HCT116 (cell line): ENCODE data around the gene DRAP1. TPM values are rescaled to one million over a fixed set of nuclear protein-coding genes. Genes with fewer than 3 reads are reported as not detected.

ENCODE experiments used
- ATAC-seq: fragments of 200-7000 bp; cut with Tn5 transposase; 2 replicates; pipeline ENCODE4 v1.9.1; 2020; ENCODE audit warnings: mild to moderate bottlenecking, moderate library complexity
- BruUV-seq: library from RNA; stranded (reverse); fragments of 400-500 nt; replicated peaks from 2 replicates; lab custom pipeline; 2021; lab: Mats Ljungman, UMichigan
- CTCF ChIA-PET: fragments of 300-600 bp; sonication (Branson Sonifier 250); formaldehyde crosslinking; loops from one replicate; lab custom pipeline; 2021; ENCODE audit warnings: antibody characterized with exemption; lab: Charles Lee
- POLR2A ChIA-PET: fragments of 300-600, 350-600 bp; sonication (Branson Sonifier 250); formaldehyde crosslinking; loops from one replicate; lab custom pipeline; 2021; ENCODE audit warnings: antibody characterized with exemption; lab: Charles Lee
- RAD21 ChIA-PET, 2 experiments: fragments of 300-600 bp; sonication (Branson Sonifier 250); formaldehyde crosslinking; loops; one replicate each; lab custom pipeline; 2023; ENCODE audit warnings: low total read pairs in 2 of 2; ENCODE audit not compliant: uncharacterized antibody in 2 of 2, unreplicated experiment in 2 of 2, low non-redundant PET in 1 of 2; lab: Charles Lee
- DNase-seq: peaks from one replicate; pipeline ENCODE4 v3.0.0-alpha.2; 2010; ENCODE audit warnings: low read depth, low spot score
- H2AFZ ChIP-seq: fragments of 200-600 bp; shearing (Covaris generic), sonication (generic); 2 replicates; pipeline ENCODE4 v1.6.1; 2017; ENCODE audit warnings: low read depth, mixed run types, mixed read lengths, antibody characterized with exemption, low read length; ENCODE audit not compliant: poor library complexity, severe bottlenecking
- H3K27ac ChIP-seq: 2 replicates; pipeline ENCODE4 v1.5.1; 2012; ENCODE audit warnings: low read depth, low read length
- H3K27me3 ChIP-seq: fragments of 200-600 bp; sonication (generic); 2 replicates; pipeline ENCODE4 v1.6.1; 2016; ENCODE audit warnings: mixed run types, low read length, mixed read lengths; ENCODE audit not compliant: insufficient read depth
- H3K36me3 ChIP-seq, 2 experiments: fragments of 200-500 bp in 1 of 2; fragments of 200-600 bp in 1 of 2; sonication (Bioruptor generic) in 1 of 2; sonication (generic) in 1 of 2; 2 replicates each; pipeline versions ENCODE4 v1.5.1 to v1.6.1; 2014 to 2016; ENCODE audit warnings: low read length in 2 of 2, inconsistent platforms in 1 of 2, mixed read lengths in 1 of 2, mixed run types in 1 of 2; ENCODE audit not compliant: insufficient read depth in 2 of 2, control insufficient read depth in 1 of 2
- H3K4me1 ChIP-seq, 2 experiments: fragments of 200-600 bp in 1 of 2; sonication (generic) in 1 of 2; 2 replicates each; pipeline versions ENCODE4 v1.5.1 to v1.6.1; 2012 to 2017; ENCODE audit warnings: low read length in 2 of 2, inconsistent platforms in 1 of 2, mild to moderate bottlenecking in 1 of 2, mixed read lengths in 1 of 2, mixed run types in 1 of 2, moderate library complexity in 1 of 2; ENCODE audit not compliant: insufficient read depth in 2 of 2, control insufficient read depth in 1 of 2
- H3K4me2 ChIP-seq: fragments of 200-600 bp; sonication (generic); 2 replicates; pipeline ENCODE4 v1.6.1; 2017; ENCODE audit warnings: mixed run types, low read length, mixed read lengths
- H3K4me3 ChIP-seq, 2 experiments: fragments of 200-600 bp in 1 of 2; sonication (generic) in 1 of 2; replicated peaks in 1 of 2; 2 replicates each; pipeline ENCODE4 v1.5.1; 2011 to 2016; ENCODE audit warnings: low read length in 2 of 2, control low read depth in 1 of 2, low read depth in 1 of 2, mild to moderate bottlenecking in 1 of 2, mixed read lengths in 1 of 2, mixed run types in 1 of 2
- H3K79me2 ChIP-seq: fragments of 200-600 bp; sonication (generic); 2 replicates; pipeline ENCODE4 v1.6.1; 2017; ENCODE audit warnings: mild to moderate bottlenecking, mixed run types, low read length, moderate library complexity, mixed read lengths; ENCODE audit not compliant: insufficient read depth
- H3K9ac ChIP-seq: fragments of 200-600 bp; sonication (generic); 2 replicates; pipeline ENCODE4 v1.6.1; 2016; ENCODE audit warnings: low read length, mixed read lengths
- H3K9me2 ChIP-seq: fragments of 200-600 bp; sonication (generic), shearing (Covaris generic); 2 replicates; pipeline ENCODE4 v1.6.1; 2017; ENCODE audit warnings: mixed run types, mild to moderate bottlenecking, moderate library complexity; ENCODE audit not compliant: insufficient read depth
- H3K9me3 ChIP-seq, 2 experiments: fragments of 200-500 bp in 1 of 2; fragments of 200-600 bp in 1 of 2; sonication (Bioruptor generic) in 1 of 2; sonication (generic) in 1 of 2; 2 replicates each; pipeline ENCODE4 v1.6.1; 2014 to 2017; ENCODE audit warnings: low read length in 2 of 2, mixed read lengths in 2 of 2, inconsistent platforms in 1 of 2, low read depth in 1 of 2, mild to moderate bottlenecking in 1 of 2, mixed run types in 1 of 2, moderate library complexity in 1 of 2; ENCODE audit not compliant: control insufficient read depth in 1 of 2, insufficient read depth in 1 of 2
- H4K20me1 ChIP-seq: fragments of 200-600 bp; sonication (generic), shearing (Covaris generic); 2 replicates; pipeline ENCODE4 v1.6.1; 2017; ENCODE audit warnings: mixed run types, mild to moderate bottlenecking, moderate library complexity; ENCODE audit not compliant: insufficient read depth
- CBX3 ChIP-seq: IDR thresholded peaks from 2 replicates; pipeline ENCODE4 v1.6.1; 2012; ENCODE audit warnings: low read depth
- CEBPB ChIP-seq: IDR thresholded peaks from 2 replicates; pipeline ENCODE4 v1.6.1; 2012; ENCODE audit warnings: low read depth
- ELF1 ChIP-seq: IDR thresholded peaks from 2 replicates; pipeline ENCODE4 v1.6.1; 2012; ENCODE audit warnings: low read depth, borderline replicate concordance
- SP1 ChIP-seq: IDR thresholded peaks from 2 replicates; pipeline ENCODE4 v1.6.1; 2012; ENCODE audit warnings: low read depth
- SRF ChIP-seq: IDR thresholded peaks from 2 replicates; pipeline ENCODE4 v1.6.1; 2012; ENCODE audit warnings: low read depth
- TCF7L2 ChIP-seq: IDR thresholded peaks from 2 replicates; pipeline ENCODE4 v1.7.0; 2011; ENCODE audit warnings: borderline replicate concordance, inconsistent platforms; ENCODE audit not compliant: insufficient read depth, insufficient read length; ENCODE audit errors: extremely low read depth
- YY1 ChIP-seq: IDR thresholded peaks from 2 replicates; pipeline ENCODE4 v1.6.1; 2011; ENCODE audit warnings: low read length, low read depth, moderate library complexity, mild to moderate bottlenecking; ENCODE audit not compliant: insufficient replicate concordance; ENCODE audit errors: extremely low read depth
- ZFX ChIP-seq: fragments of 450-650 bp; IDR thresholded peaks from 2 replicates; pipeline ENCODE4 v1.6.1; 2017
- ZNF274 ChIP-seq: fragments of 200-500 bp; sonication (Bioruptor generic); IDR thresholded peaks from 2 replicates; pipeline ENCODE4 v1.6.1; 2014; ENCODE audit warnings: mild to moderate bottlenecking, low read depth, low read length, inconsistent platforms
- intact Hi-C: fragments of 100-400 bp; cut with micrococcal nuclease; formaldehyde crosslinking; loops from 2 replicates; pipeline ENCODE4 v1.10.0; 2022
- total RNA-seq: library from RNA; stranded (reverse); gene quantifications from one replicate; pipeline ENCODE4 v1.2.1, GENCODE V29; 2021; ENCODE audit not compliant: unreplicated experiment
- TF ChIP-seq, protein P1 (sequence below): IDR thresholded peaks from 2 replicates; pipeline ENCODE4 v1.6.1; 2012
- TF ChIP-seq, protein P2 (sequence below): IDR thresholded peaks from 2 replicates; pipeline ENCODE4 v1.6.1; 2011; ENCODE audit warnings: mild to moderate bottlenecking, low read length, moderate library complexity; ENCODE audit not compliant: insufficient replicate concordance; ENCODE audit errors: extremely low read depth
- TF ChIP-seq, protein P3 (sequence below): IDR thresholded peaks from 2 replicates; pipeline ENCODE4 v1.6.1; 2012

DRAP1 gene
- total RNA-seq, 1 experiment from 2014 or later: 158 TPM

DNA sequence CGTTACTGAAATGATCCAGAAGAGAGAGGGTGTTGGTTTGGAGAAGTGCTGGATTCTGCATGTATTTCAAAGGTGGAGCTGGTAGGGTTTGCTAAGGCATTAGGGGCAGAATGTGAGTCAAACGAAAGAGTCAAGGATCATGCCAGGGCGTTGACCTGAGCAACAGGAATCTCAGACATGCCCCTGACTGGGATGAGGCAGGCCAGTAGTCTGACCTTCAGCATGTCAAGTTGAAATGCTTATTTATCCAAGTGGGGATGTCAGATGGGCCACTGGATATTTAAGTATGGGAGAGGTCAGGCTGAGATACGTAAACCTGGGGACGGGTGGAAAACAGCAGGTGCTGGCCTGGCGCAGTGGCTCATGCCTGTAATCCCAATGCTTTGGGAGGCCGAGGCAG lies 23.3 kb downstream of the DRAP1 start:
- Histone ChIP-seq H3K4me3 (no peak overlapping the region), H3K9me2 (no peaks in the 10 kb centered on the region), H3K27ac (no peak overlapping the region), H3K9me3 (no peaks in the 10 kb centered on the region), H3K4me2 (no peak overlapping the region), H3K79me2 (no peaks in the 10 kb centered on the region), H3K36me3 (no peaks in the 10 kb centered on the region), H4K20me1 (no peaks in the 10 kb centered on the region), H3K4me1 (no peaks in the 10 kb centered on the region), H3K9ac (no peak overlapping the region), H3K27me3 (no peaks in the 10 kb centered on the region), H2AFZ (no peak overlapping the region)
- TF ChIP-seq, protein P1, sequence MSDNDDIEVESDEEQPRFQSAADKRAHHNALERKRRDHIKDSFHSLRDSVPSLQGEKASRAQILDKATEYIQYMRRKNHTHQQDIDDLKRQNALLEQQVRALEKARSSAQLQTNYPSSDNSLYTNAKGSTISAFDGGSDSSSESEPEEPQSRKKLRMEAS: no peak
- TF ChIP-seq ELF1: no peak
- TF ChIP-seq ZFX: no peak
- ATAC-seq (no peak), DNase-seq (no peak)
- no TSS peak for BruUV-seq
- RAD21 ChIA-PET: no interaction called here
- CTCF ChIA-PET: no interaction called here
- POLR2A ChIA-PET: no interaction called here
- intact Hi-C loops: no loop called here

DNA sequence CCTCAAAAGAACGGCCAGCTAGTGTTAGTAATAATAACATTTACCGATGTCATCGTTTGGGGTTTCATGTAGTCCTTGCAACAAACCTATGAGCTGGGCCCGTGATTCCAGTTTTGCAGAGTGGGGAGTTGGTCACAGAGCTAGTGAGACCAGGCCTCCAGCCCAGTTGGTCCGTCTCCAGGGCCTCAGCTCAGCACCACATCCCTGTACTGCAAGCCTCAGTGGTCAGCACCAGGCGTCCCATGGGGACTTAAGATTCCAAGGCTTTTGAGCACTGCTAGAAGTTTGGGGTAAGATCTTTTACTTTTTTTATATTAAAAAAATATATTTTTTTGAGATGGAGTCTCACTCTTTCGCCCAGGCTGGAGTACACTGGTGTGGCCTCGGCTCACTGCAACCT lies 25.0 kb downstream of the DRAP1 start:
- H3K79me2 ChIP-seq: no peaks in the 10 kb centered on the region
- TF ChIP-seq TCF7L2 (no peak), CBX3 (no peak), ZFX (no peak), SP1 (no peak), YY1 (no peak), ZNF274 (no peak), SRF (no peak), CEBPB (no peak)
- TF ChIP-seq, protein P2, sequence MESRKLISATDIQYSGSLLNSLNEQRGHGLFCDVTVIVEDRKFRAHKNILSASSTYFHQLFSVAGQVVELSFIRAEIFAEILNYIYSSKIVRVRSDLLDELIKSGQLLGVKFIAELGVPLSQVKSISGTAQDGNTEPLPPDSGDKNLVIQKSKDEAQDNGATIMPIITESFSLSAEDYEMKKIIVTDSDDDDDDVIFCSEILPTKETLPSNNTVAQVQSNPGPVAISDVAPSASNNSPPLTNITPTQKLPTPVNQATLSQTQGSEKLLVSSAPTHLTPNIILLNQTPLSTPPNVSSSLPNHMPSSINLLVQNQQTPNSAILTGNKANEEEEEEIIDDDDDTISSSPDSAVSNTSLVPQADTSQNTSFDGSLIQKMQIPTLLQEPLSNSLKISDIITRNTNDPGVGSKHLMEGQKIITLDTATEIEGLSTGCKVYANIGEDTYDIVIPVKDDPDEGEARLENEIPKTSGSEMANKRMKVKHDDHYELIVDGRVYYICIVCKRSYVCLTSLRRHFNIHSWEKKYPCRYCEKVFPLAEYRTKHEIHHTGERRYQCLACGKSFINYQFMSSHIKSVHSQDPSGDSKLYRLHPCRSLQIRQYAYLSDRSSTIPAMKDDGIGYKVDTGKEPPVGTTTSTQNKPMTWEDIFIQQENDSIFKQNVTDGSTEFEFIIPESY: no peak
- TF ChIP-seq, protein P3, sequence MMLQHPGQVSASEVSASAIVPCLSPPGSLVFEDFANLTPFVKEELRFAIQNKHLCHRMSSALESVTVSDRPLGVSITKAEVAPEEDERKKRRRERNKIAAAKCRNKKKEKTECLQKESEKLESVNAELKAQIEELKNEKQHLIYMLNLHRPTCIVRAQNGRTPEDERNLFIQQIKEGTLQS: no peak
- no peaks in the 10 kb centered on the region for H4K20me1 ChIP-seq
- H3K9me2 ChIP-seq: no peaks in the 10 kb centered on the region
- no peak for ATAC-seq
- POLR2A ChIA-PET: no interaction called here
- no peak overlapping the region for H3K4me3 ChIP-seq
- H2AFZ ChIP-seq: no peak overlapping the region
- no peaks in the 10 kb centered on the region for H3K4me1 ChIP-seq
- no peak overlapping the region for H3K9ac ChIP-seq
- DNase-seq: no peak
- H3K4me2 ChIP-seq: no peak overlapping the region
- intact Hi-C loops: no loop called here
- CTCF ChIA-PET: no interaction called here
- no peak overlapping the region for H3K27ac ChIP-seq
- no TSS peak for BruUV-seq
- H3K9me3 ChIP-seq: no peaks in the 10 kb centered on the region
- H3K27me3 ChIP-seq: no peaks in the 10 kb centered on the region
- RAD21 ChIA-PET: no interaction called here
- no peaks in the 10 kb centered on the region for H3K36me3 ChIP-seq
